ENCODE data around the gene PAK1IP1. TPM values are rescaled to one million over a fixed set of nuclear protein-coding genes. Genes with fewer than 3 reads are reported as not detected.
A peak's percentile ranks its signal among the peaks of the same experiment; 100 is the strongest.

Gene PAK1IP1
- total RNA-seq, 5 donors from 2014 or later (not counting 1 experiment from before 2014, with no cell fraction given), result 5.2 to 10.2 (median 7.4) TPM

DNA sequence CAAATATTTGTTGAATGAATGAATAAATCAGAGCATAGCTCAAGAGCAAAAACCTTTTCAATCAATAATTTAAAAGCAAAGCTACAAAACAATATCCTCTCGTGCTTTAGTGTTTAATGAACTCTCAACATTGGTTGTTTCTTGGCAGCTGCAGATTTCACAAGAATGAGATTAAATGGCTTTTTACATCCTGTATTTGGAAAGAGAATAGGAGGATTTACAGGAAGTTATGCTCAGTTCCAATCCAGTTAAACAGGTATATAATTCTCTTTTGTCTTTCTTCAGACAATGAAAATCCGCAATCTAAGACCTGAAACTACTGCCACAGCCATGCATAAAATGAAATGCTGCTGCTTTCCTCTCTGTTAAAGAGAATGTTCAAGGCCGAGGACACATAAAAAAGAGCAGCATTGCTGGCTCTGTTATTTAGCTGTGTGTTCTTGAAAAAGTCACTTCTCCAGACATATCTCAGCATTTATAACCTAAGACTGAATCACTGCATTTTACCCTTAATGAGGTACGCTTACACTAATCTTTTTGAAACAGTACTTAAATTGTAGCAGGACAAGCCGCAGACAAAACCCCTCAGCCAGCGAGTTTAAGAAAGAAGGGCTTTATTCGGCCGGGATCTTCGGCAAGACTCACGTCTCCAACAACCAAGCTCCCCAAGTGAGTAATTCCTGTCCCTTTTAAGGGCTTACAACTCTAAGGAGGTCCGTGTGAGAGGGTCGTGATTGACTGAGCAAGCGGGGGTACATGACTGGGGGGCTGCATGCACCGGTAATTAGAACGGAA lies 3.9 kb upstream of the PAK1IP1 start:
- no peak overlapping the region for H3K27ac ChIP-seq (ENCODE audit: low read length)
- Mint-ChIP-seq H3K27ac (no peak overlapping the region), H3K4me3 (no peak overlapping the region), H3K9me3 (no peaks in the 10 kb centered on the region), H3K27me3 (peaks cover 0 to 2% of the 10 kb centered on the region in 2 donors), H3K4me1 (peaks cover 21 to 28% (median 22%) of the 10 kb centered on the region in 3 donors), H3K36me3 (no peaks in the 10 kb centered on the region)
- ChIA-PET CTCF (interaction anchor here in 1 of 2 donors (0.7 kb wide), 1 partner anchor 30 kb away, joined by 3 read pairs; no protein-coding TSS in a partner anchor), POLR2A (no interaction called here)
- H3K9me3 ChIP-seq, result no peaks in the 10 kb centered on the region
- WGBS (ENCODE audit: insufficient coverage), result 93% methylated on average over 10 of the region's 15 CpGs
- peaks cover 11 to 16% of the 10 kb centered on the region in 2 experiments for H3K4me1 ChIP-seq (ENCODE audit: control insufficient read depth in 1 of 2, extremely low read depth in 1 of 2, insufficient read depth in 2 of 2, low read length in 2 of 2)
- no peak overlapping the region for H3K4me3 ChIP-seq (ENCODE audit: control insufficient read depth in 1 of 2, extremely low read depth in 1 of 2, low read length in 1 of 2)
- ATAC-seq (replicated peaks in 1 of 4) (no peak), DNase-seq (no peak)
- H3K27me3 ChIP-seq (replicated peaks in 1 of 2; ENCODE audit: control insufficient read depth in 2 of 2, extremely low read depth in 1 of 2, insufficient read depth in 2 of 2, low read length in 1 of 2), result peaks cover 0 to 2% of the 10 kb centered on the region in 2 experiments
- H3K36me3 ChIP-seq (ENCODE audit: control insufficient read depth in 2 of 2, extremely low read depth in 1 of 2, insufficient read depth in 1 of 2, low read length in 1 of 2), result no peaks in the 10 kb centered on the region

DNA sequence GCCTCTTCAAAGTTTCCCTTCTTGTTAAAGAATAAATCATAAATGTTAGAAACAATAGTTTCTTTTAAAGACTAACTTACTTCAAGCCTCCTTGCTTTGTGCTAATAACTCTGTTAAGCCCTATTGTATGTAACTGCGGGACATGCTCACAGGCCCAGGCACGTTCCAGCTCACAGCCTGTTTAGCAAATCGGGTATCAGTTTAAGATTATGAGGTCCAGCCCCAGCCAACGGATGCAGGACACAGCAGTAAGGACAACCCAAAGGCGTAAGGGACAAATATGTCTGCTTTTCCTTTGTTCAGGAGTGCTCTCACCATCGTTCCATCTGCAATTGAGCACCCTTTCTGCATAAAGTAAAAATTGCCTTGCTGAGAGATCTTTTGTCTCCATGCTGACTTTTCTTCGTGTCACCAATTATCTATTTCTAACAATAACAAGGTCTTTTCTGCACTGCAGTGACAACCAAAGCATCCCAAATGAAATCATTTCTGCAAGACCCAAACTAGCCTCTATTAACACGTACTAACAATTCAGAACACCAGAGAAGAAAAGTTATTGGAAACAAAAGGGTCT lies 1.7 kb upstream of the PAK1IP1 start:
- peaks cover 16 to 24% of the 10 kb centered on the region in 2 experiments for H3K4me1 ChIP-seq (ENCODE audit: control insufficient read depth in 1 of 2, extremely low read depth in 1 of 2, insufficient read depth in 2 of 2, low read length in 2 of 2)
- H3K27me3 Mint-ChIP-seq, result peaks cover 0 to 2% of the 10 kb centered on the region in 2 donors
- DNase-seq, result no peak
- peaks cover 31 to 44% (median 34%) of the 10 kb centered on the region in 3 donors for H3K4me1 Mint-ChIP-seq
- ChIA-PET CTCF (no interaction called here), POLR2A (no interaction called here)
- peak overlapping the region; percentile 93 to 99 (median 99) for H3K4me3 Mint-ChIP-seq
- H3K9me3 ChIP-seq, result no peaks in the 10 kb centered on the region
- H3K27ac Mint-ChIP-seq, result peak overlapping the region; percentile 62 to 64
- H3K36me3 ChIP-seq (ENCODE audit: control insufficient read depth in 2 of 2, extremely low read depth in 1 of 2, insufficient read depth in 1 of 2, low read length in 1 of 2), result peaks cover 6 to 7% of the 10 kb centered on the region in 2 donors
- H3K36me3 Mint-ChIP-seq, result peaks cover 3% of the 10 kb centered on the region
- H3K9me3 Mint-ChIP-seq, result no peaks in the 10 kb centered on the region
- H3K27me3 ChIP-seq (replicated peaks in 1 of 2; ENCODE audit: control insufficient read depth in 2 of 2, extremely low read depth in 1 of 2, insufficient read depth in 2 of 2, low read length in 1 of 2), result no peaks in the 10 kb centered on the region
- ATAC-seq (replicated peaks in 1 of 4), result no peak
- peak overlapping the region in 1 of 2 donors; percentile 100 for H3K4me3 ChIP-seq (ENCODE audit: control insufficient read depth in 1 of 2, extremely low read depth in 1 of 2, low read length in 1 of 2)
- 93% methylated on average over 7 of the region's 8 CpGs for WGBS (ENCODE audit: insufficient coverage)
- no peak overlapping the region for H3K27ac ChIP-seq (ENCODE audit: low read length)

DNA sequence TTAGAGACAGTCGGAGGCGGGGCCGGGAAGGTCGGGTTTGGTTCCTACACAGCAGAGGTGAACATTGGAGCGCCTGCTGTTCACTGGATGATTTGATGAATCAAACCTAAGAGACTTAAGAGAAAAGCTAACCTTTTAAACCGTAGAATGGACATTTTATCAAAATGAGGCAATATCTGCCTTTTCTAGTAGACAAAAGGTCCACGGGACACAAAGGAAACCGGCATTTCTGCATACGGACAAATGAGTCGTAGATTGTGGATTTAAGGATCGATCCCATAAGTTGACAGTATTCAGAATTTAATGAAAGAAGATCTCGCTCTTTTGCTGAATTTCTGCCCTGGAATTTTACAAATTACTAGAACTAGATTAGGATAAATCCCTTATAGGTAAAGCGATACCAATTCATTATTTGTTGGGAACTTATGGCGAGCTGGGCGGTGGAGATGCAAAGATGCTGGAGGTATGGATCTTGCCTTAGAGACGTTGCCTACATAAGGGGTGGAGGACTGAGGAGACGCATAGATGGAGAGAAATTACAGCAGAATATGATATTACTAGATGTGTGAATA lies 400 bp downstream of the PAK1IP1 start:
- Mint-ChIP-seq H3K9me3 (no peaks in the 10 kb centered on the region), H3K27ac (peak overlapping the region; percentile 100), H3K27me3 (peaks cover 0 to 2% of the 10 kb centered on the region in 2 donors), H3K4me1 (peaks cover 41 to 47% (median 41%) of the 10 kb centered on the region in 3 donors), H3K4me3 (peak overlapping the region; percentile 93 to 99 (median 99)), H3K36me3 (peaks cover 17% of the 10 kb centered on the region)
- POLR2A ChIA-PET, result interaction anchor here (0.6 to 1.7 kb wide), 9 partner anchors 24 to 848 kb away, joined by 3 to 16 read pairs (median 5); partner anchors contain the start of gene TMEM14B (in 1 of the 2)
- no peak for ATAC-seq (replicated peaks in 1 of 4)
- H3K27ac ChIP-seq (ENCODE audit: low read length), result peak overlapping the region; percentile 98
- DNase-seq, result peak in 1 of 35 experiments; percentile 20
- peaks cover 9 to 15% of the 10 kb centered on the region in 2 donors for H3K36me3 ChIP-seq (ENCODE audit: control insufficient read depth in 2 of 2, extremely low read depth in 1 of 2, insufficient read depth in 1 of 2, low read length in 1 of 2)
- peaks cover 16 to 24% of the 10 kb centered on the region in 2 experiments for H3K4me1 ChIP-seq (ENCODE audit: control insufficient read depth in 1 of 2, extremely low read depth in 1 of 2, insufficient read depth in 2 of 2, low read length in 2 of 2)
- H3K9me3 ChIP-seq, result no peaks in the 10 kb centered on the region
- H3K27me3 ChIP-seq (replicated peaks in 1 of 2; ENCODE audit: control insufficient read depth in 2 of 2, extremely low read depth in 1 of 2, insufficient read depth in 2 of 2, low read length in 1 of 2), result no peaks in the 10 kb centered on the region
- WGBS (ENCODE audit: insufficient coverage), result 6% methylated on average over 8 of the region's 17 CpGs
- CTCF ChIA-PET, result interaction anchor here (0.6 to 1.4 kb wide), 9 partner anchors 23 to 267 kb away, joined by 3 to 11 read pairs (median 4); partner anchors contain the start of gene TMEM14B (in 1 of the 2)
- peak overlapping the region; percentile 93 to 100 for H3K4me3 ChIP-seq (ENCODE audit: control insufficient read depth in 1 of 2, extremely low read depth in 1 of 2, low read length in 1 of 2)

DNA sequence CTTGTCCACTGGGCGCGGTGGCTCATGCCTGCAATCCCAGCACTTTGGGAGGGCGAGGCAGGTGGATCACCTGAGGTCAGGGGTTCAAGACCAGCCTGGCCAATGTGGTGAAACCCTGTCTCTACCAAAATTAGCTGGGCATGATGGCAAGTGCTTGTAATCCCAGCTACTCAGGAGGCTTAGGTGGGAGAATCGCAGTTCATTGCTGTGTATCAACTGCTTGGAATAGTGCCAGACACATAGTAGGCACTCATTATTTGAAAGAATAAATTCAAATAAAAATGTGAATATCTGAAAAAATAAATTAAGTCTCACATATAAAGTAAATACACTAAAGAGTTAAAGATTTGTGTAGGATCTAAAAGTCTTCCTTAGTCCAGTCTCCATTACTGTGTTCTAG lies 1.9 kb downstream of the PAK1IP1 start:
- WGBS (ENCODE audit: insufficient coverage), result 100% methylated on average over 3 of the region's 4 CpGs
- peaks cover 11 to 22% of the 10 kb centered on the region in 2 donors for H3K36me3 ChIP-seq (ENCODE audit: control insufficient read depth in 2 of 2, extremely low read depth in 1 of 2, insufficient read depth in 1 of 2, low read length in 1 of 2)
- no peak for ATAC-seq (replicated peaks in 1 of 4)
- Mint-ChIP-seq H3K9me3 (no peaks in the 10 kb centered on the region), H3K27ac (peak overlapping the region in 1 of 2 donors; percentile 12), H3K4me3 (peak overlapping the region in 1 of 3 donors; percentile 93), H3K36me3 (peaks cover 30% of the 10 kb centered on the region), H3K27me3 (peaks cover 0 to 2% of the 10 kb centered on the region in 2 donors), H3K4me1 (peaks cover 45 to 55% (median 51%) of the 10 kb centered on the region in 3 donors)
- ChIA-PET CTCF (no interaction called here), POLR2A (no interaction called here)
- no peak for DNase-seq
- H3K4me3 ChIP-seq (ENCODE audit: control insufficient read depth in 1 of 2, extremely low read depth in 1 of 2, low read length in 1 of 2), result no peak overlapping the region
- H3K9me3 ChIP-seq, result no peaks in the 10 kb centered on the region
- H3K27me3 ChIP-seq (replicated peaks in 1 of 2; ENCODE audit: control insufficient read depth in 2 of 2, extremely low read depth in 1 of 2, insufficient read depth in 2 of 2, low read length in 1 of 2), result no peaks in the 10 kb centered on the region
- H3K4me1 ChIP-seq (ENCODE audit: control insufficient read depth in 1 of 2, extremely low read depth in 1 of 2, insufficient read depth in 2 of 2, low read length in 2 of 2), result peaks cover 16 to 24% of the 10 kb centered on the region in 2 experiments
- no peak overlapping the region for H3K27ac ChIP-seq (ENCODE audit: low read length)

DNA sequence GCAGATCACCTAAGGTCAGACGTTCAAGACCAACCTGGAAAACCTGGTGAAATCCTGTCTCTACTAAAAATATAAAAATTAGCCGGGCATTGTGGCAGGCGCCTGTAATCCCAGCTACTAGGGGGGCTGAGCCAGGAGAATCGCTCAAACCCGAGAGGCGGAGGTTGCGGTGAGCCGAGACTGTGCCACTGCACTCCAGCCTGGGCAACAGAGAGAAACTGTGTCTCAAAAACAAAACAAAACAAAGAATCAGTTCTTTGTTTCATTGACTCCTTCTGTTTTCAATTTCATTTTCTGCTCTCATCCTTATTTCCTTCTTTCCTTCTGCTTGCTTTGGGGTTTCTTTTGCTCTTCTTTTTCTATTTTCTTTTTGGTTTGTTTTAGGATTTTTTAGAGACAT lies 19.2 kb downstream of the PAK1IP1 start:
- H3K27me3 Mint-ChIP-seq, result no peaks in the 10 kb centered on the region
- Histone ChIP-seq H3K27ac (ENCODE audit: low read length) (no peak overlapping the region), H3K4me3 (ENCODE audit: control insufficient read depth in 1 of 2, extremely low read depth in 1 of 2, low read length in 1 of 2) (no peak overlapping the region), H3K4me1 (ENCODE audit: control insufficient read depth in 1 of 2, extremely low read depth in 1 of 2, insufficient read depth in 2 of 2, low read length in 2 of 2) (peaks cover 0 to 2% of the 10 kb centered on the region in 2 experiments), H3K27me3 (replicated peaks in 1 of 2; ENCODE audit: control insufficient read depth in 2 of 2, extremely low read depth in 1 of 2, insufficient read depth in 2 of 2, low read length in 1 of 2) (peaks cover 0 to 2% of the 10 kb centered on the region in 2 experiments), H3K9me3 (no peaks in the 10 kb centered on the region), H3K36me3 (ENCODE audit: control insufficient read depth in 2 of 2, extremely low read depth in 1 of 2, insufficient read depth in 1 of 2, low read length in 1 of 2) (peaks cover 0 to 9% of the 10 kb centered on the region in 2 donors)
- ChIA-PET POLR2A (no interaction called here), CTCF (interaction anchor here in 1 of 2 donors (0.6 kb wide), 1 partner anchor 398 kb away, joined by 3 read pairs; the partner anchor contains the start of gene ERVFRD-1)
- 94% methylated on average over 6 of the region's 8 CpGs for WGBS (ENCODE audit: insufficient coverage)
- no peaks in the 10 kb centered on the region for H3K9me3 Mint-ChIP-seq
- ATAC-seq (replicated peaks in 1 of 4) (no peak), DNase-seq (no peak)
- peaks cover 0 to 3% (median 0%) of the 10 kb centered on the region in 3 donors for H3K4me1 Mint-ChIP-seq
- H3K4me3 Mint-ChIP-seq, result no peak overlapping the region
- H3K36me3 Mint-ChIP-seq, result peaks cover 9% of the 10 kb centered on the region
- no peak overlapping the region for H3K27ac Mint-ChIP-seq

Measured in T-cell (primary cell).